ENCODE results near the gene CENPX. TPM values are rescaled to one million over a fixed set of nuclear protein-coding genes. Genes with fewer than 3 reads are reported as not detected.
A peak's percentile ranks its signal among the peaks of the same experiment; 100 is the strongest.

The CENPX gene
- total RNA-seq, 1 experiment from 2014 or later: 88.7 TPM

DNA sequence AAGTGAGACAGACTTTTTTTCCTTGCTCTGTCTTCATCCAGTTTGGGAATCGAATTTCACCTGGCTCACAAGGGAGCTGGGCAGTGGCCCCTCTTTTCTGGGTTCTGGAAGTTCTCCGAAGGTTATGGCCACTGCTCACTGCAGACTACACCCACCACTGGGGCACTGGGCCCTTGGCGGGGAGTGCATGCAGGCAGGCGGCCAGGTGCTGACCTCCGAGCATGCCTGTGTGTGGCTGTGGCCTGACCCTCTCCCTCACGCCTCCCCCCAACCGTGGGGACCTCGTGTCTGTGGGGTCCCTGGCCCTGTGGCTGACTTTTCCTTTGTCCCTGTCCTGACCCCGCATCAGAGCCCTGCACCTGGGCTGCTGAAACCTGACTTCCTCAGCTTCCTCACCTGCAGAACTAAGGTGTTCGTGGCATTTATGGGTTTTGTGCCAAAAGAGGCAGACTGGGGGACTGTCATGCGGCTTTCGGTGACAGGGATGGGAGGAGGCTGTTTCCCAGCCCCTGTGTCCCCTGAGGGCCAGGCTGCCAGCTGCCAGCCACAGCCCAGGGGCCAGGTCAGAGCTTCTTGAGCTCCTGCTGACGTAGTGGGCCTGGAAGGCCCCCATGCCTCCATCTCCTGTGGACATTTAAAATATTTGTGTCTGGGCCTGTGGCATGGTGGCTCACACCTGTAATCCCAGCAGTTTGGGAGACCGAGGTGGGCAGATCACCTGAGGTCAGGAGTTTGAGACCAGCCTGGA lies 23.8 kb downstream of the CENPX start:
- no peak for DNase-seq (ENCODE audit: low spot score)

DNA sequence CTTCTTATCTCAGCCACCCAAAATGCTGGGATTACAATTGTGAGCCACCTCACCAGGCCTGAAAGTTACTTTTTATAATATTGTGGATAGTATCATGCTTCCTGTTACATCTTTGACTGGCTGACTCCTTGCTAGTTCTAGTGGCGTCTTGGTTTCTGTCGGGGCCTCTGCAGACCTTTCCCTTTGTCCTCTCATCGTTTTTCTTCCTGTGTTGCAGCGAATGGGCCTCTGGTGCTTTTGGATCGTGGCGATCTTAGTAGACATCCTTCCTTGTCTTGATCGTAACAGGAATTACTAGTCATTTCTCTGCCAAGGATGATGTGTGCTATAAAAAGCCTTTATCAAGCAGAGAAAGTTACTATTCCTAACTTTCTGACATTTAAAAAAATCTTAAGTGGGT lies 24.5 kb downstream of the CENPX start:
- no peak for DNase-seq (ENCODE audit: low spot score)

DNA sequence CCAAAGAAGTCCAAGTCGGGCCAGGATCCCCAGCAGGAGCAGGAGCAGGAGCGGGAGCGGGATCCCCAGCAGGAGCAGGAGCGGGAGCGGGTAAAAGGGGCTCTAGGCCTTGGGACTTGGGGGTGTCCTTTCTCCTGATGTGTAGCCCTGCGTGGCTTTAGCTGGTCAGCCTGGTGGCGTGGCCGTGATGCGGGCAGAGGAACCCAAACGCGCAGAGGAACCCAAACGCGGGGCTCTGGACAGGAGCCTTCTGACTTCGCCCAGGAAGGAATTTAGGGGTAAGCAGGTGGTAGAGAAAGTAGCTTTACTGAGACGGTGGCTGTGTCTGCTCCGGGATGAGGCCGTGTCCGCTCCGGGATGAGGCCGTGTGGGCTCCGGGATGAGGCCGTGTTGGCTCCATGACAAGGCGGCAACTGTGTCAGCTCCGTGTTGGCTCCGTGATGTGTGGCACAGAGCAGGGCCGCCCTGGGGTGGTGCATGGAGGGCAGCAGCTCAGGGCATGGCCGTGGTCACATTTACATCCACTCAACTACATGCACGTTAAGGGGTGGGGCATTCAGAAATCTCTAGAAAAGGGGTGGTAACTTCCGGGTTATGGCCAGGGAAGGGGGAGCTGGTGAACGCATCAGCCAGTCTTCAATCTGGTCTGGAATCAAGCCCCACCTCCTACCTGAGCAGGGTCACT lies 25.8 kb downstream of the CENPX start:
- DNase-seq (ENCODE audit: low spot score): no peak

DNA sequence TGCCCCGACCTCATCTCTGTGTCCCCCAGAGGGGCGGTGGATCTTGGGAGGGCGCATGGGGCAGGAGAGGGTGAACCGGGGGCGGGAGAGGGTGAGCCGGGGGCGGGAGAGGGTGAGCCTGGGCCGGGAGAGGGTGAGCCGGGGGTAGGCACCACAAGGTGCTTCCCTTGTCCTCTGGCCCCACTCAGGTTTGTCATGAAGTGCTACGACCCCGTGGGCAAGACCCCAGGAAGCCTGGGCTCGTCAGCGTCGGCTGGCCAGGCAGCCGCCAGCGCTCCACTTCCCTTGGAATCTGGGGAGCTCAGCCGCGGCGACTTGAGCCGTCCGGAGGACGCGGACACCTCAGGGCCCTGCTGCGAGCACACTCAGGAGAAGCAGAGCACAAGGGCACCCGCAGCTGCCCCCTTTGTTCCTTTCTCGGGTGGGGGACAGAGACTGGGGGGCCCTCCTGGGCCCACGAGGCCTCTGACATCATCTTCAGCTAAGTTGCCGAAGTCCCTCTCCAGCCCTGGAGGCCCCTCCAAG lies 26.4 kb downstream of the CENPX start:
- DNase-seq (ENCODE audit: low spot score): no peak

DNA sequence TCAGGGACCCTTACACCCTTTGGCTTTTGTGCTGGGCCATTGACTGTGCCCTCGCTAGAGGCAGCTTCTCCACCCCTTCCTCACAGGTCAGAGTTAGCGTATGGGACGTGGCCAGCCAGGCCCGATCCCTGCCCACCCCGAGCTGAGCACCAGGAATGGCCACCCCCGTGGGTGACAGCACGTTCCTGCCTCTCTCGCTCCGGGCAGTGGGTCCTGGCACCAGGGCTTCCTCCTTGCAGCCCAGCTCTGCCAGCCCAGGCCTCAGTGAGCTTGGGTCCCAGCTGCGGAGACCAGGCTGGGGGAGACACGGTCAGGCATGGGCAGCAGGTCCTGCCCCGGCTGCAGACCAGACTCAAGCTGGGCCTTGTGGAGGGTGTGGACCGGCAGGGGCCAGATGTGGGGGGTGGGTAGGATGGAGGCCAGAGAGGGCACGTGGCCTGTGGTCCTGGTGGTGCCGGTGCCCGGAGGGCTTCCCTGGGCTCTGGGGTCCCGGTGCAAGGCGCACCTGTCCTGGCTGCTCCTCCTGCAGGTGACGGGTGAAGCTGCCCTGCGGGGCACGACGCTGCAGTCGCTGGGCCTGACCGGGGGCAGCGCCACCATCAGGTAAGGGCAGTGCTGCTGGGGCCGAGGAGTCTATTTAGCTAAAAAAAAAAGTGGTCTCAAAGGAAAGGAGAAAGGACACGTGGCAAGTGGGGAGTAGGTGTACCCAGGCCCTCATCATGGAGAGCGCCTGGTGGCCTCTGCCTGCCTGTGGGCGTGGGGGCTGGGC lies 27.0 kb downstream of the CENPX start:
- no peak for DNase-seq (ENCODE audit: low spot score)

DNA sequence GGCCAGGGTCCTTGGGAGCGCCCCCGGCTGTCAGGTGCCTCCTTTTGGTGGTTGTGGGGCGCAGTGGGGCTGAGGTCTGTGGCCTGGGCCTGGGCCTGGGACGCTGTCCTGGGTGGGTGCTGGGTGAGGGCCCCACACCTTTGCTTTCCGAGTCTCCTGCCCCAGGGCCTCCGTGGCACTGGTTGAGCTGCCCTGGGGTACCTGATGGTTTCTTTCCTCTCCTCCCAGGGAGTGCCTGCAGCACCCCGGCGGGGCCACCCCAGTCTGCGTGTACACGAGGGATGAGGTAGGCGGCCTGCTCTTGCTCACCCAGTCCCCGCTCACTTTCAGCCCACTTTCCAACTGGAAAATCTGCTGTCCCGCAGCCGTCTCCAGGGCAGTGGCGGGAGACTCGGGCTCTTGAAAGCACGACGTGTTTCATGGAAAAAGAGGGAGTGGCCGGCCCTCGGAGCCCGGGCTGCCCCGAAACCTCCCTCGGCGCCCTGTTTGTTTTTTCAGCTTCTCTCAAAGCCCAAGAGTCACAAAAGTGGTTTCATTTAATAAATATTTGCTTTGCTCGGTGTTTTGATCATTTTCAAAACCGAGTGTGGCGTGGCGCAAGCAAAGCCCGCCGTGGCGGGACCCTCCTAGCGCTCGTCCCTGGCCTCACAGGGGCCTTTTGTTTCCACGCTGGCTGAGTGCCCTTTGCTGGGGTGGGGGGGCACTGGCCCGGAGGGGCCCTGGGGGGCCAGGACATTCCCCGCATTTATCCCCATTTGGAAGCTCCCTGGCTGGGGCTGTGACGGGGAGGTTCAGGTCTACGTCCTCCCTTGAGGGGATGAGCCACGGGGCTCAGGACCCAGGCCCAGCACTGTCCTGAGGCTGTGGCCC lies 27.9 kb downstream of the CENPX start:
- DNase-seq (ENCODE audit: low spot score): no peak

DNA sequence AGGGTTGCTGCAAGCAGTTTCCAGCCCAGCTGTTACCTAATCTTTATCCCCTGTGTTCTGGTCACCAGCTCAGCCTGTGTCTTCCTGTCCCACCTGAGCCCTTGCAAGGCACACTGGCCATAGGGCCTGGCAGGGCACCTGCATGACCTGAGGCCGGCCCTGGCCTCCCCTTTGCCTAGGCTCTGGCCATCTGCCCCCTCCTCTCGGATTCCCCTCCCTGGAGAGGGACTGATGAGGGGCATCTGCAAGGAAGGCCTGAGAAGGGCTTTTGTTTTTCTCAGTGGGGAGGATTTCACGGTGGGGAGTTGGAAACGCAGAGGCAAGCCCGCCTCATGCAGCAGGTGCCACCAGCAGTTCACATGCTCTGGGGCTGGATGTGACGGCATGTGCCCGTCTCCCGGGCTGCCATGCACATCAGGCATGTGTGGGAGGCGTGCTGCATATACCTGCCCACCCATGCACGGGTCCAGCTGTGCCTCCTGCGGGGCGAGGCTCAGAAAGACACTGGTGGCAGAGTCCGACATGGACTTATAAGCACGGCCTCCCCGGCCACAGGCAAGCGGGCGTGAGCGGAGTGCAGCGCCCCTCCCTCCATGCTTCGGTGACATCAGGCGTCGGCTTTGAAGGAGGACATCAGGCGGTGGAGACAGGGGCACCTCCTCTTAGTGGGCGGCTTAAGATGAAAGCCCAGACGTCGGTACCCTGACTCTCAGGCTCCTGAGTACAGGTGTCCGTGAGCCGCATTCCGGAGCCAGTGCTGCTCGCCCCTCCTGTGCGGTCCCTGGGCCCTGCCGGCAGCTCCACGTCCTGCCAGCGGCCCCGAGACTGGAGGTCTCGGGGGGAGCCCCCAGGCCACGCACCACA lies 28.7 kb downstream of the CENPX start:
- DNase-seq (ENCODE audit: low spot score): no peak

DNA sequence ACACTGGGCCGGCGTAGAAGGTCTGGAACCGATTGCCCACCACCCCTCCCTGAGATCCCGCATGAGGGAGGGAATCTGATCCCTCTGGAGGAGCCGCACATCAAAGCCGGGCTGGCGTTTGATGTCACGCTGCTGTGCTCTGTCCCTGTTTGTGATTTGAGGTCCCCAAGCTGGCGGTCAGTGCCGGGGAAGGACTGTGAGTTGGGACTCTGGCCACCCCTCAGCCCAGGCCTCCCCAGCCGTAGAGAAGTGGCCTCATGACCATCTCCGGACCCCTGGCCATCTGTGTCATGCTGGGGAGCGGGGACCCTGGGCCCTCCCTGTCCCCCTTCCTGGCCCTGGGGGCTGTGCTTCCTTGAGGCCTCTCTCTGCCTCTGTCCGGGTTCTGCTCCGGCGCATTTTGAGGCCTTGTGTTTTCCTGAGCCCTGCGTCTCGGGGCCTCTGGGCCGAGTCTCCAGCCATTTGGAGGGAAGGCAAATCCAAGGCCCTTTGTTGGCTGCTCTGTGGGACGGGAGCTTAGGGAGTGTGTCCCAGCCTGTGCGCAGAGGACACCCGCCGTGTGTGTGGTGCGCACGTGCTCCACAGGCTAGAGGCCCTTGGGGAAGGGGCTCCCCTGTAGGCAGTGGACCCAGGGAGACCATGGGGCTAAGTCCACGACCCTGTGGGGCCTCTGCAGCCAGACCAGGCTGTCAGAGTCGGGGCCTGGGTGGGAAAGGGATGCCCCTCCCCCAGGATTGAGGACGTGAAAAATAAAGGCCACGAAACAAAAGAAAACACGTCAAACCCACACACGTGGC lies 30.2 kb downstream of the CENPX start:
- DNase-seq (ENCODE audit: low spot score): no peak

DNA sequence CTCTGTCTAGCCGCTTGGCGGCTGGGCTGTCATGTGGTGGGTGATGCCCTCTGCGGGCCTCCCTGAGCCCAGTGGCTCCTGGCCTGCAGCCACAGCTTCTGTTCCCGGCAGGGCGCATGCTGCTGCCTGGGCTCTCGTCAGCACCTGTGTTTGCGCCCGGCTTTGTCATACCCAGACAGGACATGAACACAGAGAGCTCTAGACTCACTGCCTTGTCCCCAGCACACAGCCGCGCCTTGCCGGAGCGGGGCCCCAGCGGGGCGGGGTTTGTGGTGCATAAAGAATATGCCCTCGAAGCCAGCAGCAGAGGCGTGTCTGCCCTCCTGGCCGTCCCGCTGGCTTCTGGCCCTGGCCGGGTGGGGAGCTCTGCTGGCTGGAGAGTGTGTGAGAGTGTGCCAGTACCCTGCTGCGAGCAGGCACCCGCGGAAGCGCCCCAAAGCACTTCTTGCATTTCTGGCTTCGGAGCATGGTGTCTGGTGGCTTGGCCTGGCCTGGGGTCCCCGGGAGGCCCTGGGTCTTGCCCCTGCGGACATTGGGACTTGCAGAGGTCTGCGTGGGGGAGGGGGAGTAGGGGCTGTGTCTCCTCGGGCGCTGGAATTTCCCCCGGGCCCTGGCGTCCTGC lies 30.9 kb downstream of the CENPX start:
- peak; percentile 91 for DNase-seq (ENCODE audit: low spot score)

DNA sequence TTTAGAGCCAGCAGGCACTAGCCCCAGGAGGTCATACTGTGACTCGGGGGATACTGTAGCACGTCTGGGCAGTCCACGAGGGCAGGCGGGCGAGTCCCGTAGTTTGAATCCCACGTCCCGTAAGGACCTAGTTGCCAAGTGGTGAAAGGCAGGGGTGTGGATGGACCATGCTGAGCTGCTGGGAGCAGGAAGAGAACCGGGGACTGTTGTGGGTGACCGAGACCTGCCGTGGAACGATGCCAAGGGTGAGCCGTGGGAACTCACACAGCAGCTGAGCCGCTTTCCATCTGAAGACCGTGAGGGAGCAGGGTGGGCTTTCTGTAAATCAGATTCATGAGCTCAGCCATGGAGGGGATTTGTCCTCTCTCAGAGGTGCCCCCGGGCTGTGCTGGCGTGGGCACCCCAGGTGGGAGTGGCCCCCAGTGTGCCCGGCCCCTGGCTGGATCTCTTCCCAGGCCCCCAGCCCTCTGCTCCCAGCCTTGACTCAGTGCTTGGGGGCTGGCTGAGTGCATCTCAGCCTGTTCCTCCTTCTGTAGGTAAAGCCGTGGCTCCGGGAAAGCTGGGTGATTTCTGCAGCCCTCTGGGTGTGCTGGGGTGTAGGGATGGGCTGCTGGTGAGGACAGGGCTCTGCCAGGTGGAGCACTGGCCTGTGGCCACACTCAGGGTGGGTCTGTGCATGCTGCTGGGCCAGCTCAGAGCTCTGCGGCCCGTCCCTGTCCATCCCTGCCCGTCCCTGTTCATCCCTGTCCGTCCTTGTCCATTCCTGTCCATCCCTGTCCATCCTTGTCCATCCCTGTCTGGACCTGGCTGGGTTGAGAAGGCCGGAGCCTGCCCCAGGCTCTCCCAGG lies 31.6 kb downstream of the CENPX start:
- no peak for DNase-seq (ENCODE audit: low spot score)

DNA sequence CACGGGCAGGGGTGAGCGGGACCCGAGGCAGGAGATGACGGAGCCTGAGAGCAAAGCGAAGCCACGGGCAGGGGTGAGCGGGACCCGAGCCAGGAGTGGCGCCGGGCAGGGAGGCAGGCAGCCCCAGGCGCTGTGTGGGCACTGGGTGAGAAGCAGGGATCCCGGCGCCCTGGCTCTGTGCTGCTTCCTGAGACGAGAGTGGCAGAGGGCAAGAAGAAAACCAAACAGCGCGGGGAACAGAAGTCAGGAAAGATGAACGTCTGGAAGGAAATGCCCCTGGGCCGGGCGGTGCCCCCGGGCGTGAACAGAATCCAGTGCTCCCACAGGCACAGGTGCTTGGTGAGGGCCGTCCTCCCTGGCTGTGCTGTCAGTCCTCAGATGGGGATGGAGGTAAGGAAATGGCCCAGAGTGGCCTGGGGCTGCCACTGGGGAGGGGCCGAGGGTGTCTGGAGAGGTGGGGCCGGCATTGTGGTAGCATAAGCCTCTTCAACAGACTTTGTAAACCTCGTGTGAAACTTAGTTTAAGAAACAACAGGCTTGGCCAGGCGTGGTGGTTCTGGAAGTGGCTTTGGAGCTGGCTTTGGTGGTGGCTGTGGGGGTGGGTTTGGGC lies 35.4 kb downstream of the CENPX start:
- DNase-seq (ENCODE audit: low spot score): no peak

DNA sequence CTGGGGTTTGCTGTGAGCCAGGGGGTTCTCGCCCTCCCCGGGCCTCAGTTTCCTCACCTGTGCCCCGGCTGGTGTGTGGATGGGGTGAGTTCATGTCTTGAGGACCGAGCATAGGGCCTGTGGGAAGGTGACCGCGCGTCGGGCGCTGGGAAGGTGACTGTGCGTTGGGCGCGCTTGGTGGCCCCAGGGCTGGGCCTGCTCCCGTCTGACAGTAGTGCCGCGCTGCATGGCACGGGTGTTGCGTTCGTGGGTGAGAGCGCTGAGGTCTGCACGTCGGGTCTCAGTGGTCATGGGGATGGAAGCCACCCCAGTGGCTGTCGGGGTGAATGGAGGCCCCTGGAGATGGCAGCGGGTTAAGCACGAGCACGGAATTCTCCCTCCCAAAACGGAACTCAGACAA lies 36.1 kb downstream of the CENPX start:
- DNase-seq (ENCODE audit: low spot score): no peak

DNA sequence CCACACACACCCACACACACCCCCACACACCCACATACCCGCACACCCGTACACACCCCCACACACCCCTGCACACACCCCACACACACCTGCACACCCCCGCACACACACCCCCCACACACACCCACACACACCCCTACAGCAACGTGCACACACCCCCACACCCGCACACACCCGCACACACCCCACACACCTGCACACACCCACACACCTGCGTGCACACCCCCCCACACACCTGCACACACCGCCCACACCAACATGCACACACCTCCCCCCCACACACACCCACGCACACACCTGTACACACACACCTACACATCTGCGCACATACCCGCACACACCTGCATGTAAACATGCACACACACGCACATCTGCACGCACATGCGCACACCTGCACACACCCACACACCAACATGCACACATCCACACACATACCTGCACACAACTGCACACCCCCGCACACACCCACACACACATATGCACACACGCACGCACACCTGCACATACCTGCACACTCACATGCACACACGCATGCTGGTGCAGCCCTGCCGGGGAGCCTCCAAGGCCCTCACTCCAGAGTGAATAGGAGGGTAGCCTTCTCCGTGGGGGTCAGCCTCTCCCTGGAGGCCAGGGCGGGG lies 37.8 kb downstream of the CENPX start:
- no peak for DNase-seq (ENCODE audit: low spot score)

DNA sequence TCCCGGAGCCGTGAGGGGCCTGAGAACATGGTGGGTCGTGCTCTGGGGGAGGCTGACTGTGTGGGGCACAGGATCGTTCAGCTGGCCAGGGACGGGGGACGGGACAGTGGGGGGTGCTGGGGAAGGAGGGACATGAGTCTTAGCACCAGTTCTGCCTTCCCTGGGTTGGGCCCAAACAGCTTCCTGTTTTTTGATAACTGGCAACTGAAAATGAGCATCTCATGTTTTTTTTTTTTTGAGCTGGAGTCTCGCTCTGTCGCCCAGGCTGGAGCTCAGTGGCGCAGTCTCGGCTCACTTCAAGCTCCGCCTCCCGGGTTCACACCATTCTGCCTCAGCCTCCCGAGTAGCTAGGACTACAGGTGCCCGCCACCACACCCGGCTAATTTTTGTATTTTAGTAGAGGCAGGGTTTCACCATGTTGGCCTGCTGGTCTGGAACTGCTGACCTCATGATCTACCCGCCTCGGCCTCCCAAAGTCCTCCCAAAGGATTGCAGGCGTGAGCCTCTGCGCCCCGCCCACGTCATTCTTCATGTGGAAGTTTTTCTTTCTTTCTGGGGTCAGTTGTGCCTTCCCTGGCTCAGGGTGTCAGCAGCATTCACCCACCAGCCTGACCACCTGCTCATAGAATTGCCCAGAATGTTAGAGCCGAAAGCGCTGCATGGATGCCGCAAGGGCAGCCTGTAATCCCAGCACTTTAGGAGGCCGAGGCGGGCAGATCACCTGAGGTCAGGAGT lies 38.9 kb downstream of the CENPX start:
- DNase-seq (ENCODE audit: low spot score): no peak

DNA sequence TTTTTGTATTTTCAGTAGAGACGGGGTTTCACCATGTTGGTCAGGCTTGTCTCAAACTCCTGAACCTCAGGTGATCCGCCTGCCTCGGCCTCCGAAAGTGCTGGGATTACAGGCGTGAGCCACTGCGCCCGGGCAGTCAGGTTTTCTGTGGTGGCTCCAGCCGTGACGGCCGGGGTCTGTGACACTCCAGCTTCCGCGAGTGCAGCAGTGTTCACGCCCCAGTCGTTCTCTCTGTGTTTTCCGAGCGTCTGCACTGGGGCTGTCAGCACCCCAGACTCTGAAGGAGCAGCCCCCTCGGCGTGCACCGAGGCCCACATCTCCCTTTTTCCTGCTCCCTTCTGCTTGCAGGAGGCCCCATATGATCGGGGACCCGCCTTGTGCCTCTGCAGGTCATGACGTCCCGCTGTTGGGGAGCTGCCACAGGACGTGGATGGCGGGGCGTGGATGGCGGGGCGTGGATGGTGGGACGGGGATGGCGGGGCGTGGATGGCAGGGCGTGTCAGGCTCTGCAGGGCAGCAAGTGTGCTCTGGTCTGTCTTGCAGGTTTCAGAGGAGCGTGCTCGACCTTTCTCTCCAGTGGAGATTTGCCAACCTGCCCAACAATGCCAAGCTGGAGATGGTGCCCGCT lies 39.6 kb downstream of the CENPX start:
- no peak for DNase-seq (ENCODE audit: low spot score)

DNA sequence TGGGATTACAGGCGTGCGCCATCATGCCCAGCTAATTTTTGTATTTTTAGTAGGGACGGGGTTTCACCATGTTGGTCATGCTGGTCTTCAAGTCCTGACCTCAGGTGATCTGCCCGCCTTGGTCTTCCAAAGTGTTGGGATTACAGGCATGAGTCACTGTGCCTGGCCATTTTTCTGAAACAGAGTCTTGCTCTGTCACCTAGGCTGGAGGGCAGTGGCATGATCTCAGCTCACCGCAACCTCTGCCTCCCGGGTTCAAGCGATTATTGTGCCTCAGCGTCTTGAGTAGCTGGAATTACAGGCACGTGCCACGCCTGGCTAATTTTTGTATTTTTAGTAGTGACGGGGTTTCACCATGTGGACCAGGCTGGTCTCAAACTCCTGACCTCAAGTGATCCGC lies 41.2 kb downstream of the CENPX start:
- peak; percentile 66 for DNase-seq (ENCODE audit: low spot score)

Data from H4 (cell line).